ENCODE results near the gene P2RX3. TPM values are rescaled to one million over a fixed set of nuclear protein-coding genes. Genes with fewer than 3 reads are reported as not detected.

The P2RX3 gene
- total RNA-seq, 4 donors from 2014 or later = not detected

DNA sequence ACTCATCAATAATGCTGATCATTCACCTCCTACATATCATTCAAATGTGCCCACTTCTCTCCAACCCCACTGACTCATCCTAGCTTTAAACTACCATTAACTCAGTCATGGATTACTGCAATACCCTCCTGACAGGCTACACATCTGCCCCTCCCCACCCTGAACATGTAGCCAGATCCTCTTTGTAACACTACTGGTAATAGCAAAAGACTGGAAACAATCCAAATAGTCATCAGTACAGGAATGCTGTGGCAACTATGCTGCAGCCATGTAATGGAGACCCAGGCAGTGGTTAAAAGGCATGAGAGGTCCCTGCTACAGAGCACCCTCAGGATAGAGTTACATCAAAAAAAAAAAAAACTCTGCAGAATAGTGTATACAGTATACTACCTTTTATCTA lies 72.1 kb downstream of the P2RX3 start:
- no peak overlapping the region for H3K4me3 ChIP-seq (ENCODE audit: low read depth, poor library complexity, severe bottlenecking)
- DNase-seq (ENCODE audit: low spot score in 2 of 2) = no peak
- TF ChIP-seq, protein P1, sequence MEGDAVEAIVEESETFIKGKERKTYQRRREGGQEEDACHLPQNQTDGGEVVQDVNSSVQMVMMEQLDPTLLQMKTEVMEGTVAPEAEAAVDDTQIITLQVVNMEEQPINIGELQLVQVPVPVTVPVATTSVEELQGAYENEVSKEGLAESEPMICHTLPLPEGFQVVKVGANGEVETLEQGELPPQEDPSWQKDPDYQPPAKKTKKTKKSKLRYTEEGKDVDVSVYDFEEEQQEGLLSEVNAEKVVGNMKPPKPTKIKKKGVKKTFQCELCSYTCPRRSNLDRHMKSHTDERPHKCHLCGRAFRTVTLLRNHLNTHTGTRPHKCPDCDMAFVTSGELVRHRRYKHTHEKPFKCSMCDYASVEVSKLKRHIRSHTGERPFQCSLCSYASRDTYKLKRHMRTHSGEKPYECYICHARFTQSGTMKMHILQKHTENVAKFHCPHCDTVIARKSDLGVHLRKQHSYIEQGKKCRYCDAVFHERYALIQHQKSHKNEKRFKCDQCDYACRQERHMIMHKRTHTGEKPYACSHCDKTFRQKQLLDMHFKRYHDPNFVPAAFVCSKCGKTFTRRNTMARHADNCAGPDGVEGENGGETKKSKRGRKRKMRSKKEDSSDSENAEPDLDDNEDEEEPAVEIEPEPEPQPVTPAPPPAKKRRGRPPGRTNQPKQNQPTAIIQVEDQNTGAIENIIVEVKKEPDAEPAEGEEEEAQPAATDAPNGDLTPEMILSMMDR (IDR thresholded peaks at IDR 0.05) = no peak
- no peak for TF ChIP-seq POLR2A (IDR thresholded peaks at IDR 0.05)
- intact Hi-C loops (cut with DNase I; ENCODE audit: low total_unique reads) = no loop called here

DNA sequence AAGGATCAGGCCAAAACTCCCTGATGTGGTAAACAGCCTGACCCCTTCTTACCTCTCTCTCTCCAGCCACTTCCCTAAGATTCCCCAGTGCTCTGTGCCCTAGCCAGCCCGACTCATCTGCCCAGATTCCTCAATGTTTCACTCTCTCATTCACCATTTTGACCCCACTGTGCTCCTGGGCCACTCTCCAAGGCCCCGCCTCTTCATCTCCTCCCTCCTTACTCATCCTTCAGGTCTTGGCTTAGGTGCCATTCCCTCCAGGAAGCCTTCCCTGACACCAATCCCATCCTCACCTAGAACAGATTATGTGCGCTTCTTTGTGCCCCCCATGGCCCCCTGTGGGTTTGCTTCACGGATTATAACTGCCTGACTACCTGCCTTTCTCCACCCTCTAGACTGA lies 75.5 kb downstream of the P2RX3 start:
- DNase-seq (ENCODE audit: low spot score in 2 of 2) = no peak
- WGBS, 2 donors = 78 to 83% methylated on average over 4 of the region's 4 CpGs
- no peak overlapping the region for H3K4me3 ChIP-seq (ENCODE audit: low read depth, poor library complexity, severe bottlenecking)
- intact Hi-C loops (cut with DNase I; ENCODE audit: low total_unique reads) = no loop called here
- TF ChIP-seq, protein P1 (IDR thresholded peaks at IDR 0.05) = no peak
- TF ChIP-seq POLR2A (IDR thresholded peaks at IDR 0.05) = no peak

DNA sequence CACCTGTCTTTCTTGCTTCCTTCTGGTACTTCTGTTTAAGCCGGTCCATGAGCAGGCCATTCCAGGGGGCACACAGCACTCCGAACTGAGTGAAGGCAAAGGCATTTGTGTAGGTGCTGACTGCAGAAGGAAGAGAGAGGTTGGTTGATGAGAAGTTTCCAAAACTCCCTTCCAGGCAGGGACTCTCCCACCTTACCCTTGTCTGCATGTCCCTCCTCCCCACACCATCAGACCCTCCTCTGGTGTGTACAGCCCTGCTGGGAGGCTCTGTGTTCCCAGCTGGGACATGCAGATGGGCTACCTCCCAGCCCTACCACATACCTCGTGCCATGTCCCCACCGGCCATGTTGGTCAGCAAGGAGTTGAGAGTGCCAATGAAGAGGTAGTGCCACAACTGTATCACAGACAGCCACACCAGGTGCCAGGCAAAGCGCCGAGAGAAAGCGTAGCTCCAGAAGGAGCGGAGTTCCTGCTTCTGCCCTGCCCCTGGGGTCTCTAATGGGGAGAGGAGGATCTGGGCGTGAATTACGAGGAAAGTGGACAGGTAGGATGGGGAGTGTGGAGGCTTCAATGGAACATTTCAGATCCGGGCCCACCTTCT lies 76.6 kb downstream of the P2RX3 start:
- TF ChIP-seq, protein P1 (IDR thresholded peaks at IDR 0.05) = no peak
- no peak for TF ChIP-seq POLR2A (IDR thresholded peaks at IDR 0.05)
- intact Hi-C loops (cut with DNase I; ENCODE audit: low total_unique reads) = no loop called here
- H3K4me3 ChIP-seq (ENCODE audit: low read depth, poor library complexity, severe bottlenecking) = no peak overlapping the region
- 93 to 95% methylated on average over 11 of the region's 11 CpGs for WGBS, 2 donors
- DNase-seq (ENCODE audit: low spot score in 2 of 2) = no peak

DNA sequence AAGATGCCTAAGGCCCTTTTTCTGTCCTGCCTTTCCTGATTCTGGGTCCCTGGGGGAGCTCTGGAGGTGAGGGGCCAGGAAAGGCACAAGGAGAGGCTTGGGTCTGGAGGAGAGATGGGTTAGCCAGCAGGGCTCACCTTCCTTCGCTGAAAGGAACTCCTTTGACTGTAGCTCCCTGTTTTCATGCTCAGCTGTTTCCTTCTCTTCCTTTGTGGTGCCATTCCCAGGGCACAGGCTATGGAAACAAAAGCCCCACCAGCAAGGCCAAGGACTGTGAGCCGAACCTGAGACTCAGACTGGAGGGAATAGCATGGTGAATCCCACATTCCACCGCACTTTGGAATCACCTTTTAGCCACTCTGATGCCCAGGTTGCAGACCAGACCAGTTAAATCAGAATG lies 78.3 kb downstream of the P2RX3 start:
- WGBS, 2 donors = 87 to 96% methylated on average over 3 of the region's 3 CpGs
- intact Hi-C loops (cut with DNase I; ENCODE audit: low total_unique reads) = no loop called here
- DNase-seq (ENCODE audit: low spot score in 2 of 2) = no peak
- no peak overlapping the region for H3K4me3 ChIP-seq (ENCODE audit: low read depth, poor library complexity, severe bottlenecking)
- TF ChIP-seq, protein P1 (IDR thresholded peaks at IDR 0.05) = no peak
- TF ChIP-seq POLR2A (IDR thresholded peaks at IDR 0.05) = no peak

DNA sequence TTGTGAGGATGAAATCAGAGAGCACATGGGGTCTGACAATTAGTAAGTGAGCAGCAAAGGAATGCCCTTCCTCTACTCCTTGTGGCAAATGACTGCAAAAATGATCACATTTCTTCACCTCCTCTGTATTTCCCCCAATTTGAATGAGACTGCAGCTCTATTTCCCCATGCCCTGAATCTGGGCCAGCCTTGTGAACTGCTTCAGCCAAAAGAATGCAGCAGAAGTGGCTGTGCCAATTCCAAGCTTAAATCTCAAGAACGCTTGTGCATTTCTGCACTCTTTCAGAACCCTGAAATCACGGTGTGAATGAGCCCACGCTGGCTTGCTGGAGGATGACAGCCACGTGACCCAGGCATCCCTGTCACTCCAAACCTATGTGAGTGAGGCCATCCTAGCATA lies 78.9 kb downstream of the P2RX3 start:
- intact Hi-C loops (cut with DNase I; ENCODE audit: low total_unique reads) = no loop called here
- TF ChIP-seq POLR2A (IDR thresholded peaks at IDR 0.05) = no peak
- TF ChIP-seq, protein P1 (IDR thresholded peaks at IDR 0.05) = no peak
- WGBS, 2 donors = 53 to 58% methylated on average over 4 of the region's 4 CpGs
- DNase-seq (ENCODE audit: low spot score in 2 of 2) = no peak
- H3K4me3 ChIP-seq (ENCODE audit: low read depth, poor library complexity, severe bottlenecking) = no peak overlapping the region

DNA sequence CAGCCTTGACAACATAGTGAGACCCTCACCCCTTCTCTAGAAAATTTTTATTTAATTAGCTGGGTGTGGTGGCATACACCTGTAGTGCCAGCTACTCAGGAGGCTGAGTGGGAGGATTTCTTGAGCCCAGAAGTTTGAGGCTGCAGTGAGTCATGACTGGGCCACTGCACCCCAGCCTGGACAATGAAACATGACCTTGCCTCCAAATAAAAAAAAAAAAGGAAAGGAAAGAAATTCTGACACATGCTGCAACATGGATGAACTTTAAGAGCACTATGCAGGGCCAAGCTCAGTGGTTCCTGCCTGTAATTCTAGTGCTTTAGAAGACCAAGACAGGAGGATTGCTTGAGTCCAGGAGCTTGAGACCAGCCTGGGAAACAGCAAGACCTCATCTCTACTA lies 80.0 kb downstream of the P2RX3 start:
- no peak overlapping the region for H3K4me3 ChIP-seq (ENCODE audit: low read depth, poor library complexity, severe bottlenecking)
- no peak for DNase-seq (ENCODE audit: low spot score in 2 of 2)
- TF ChIP-seq, protein P1 (IDR thresholded peaks at IDR 0.05) = no peak
- no peak for TF ChIP-seq POLR2A (IDR thresholded peaks at IDR 0.05)
- intact Hi-C loops (cut with DNase I; ENCODE audit: low total_unique reads) = no loop called here
